Retinal pigment epithelial cell (primary cell): ENCODE measurements around the gene EXOSC2.

Source experiments
- DNase-seq: peaks from one replicate; pipeline ENCODE4 v3.0.0-alpha.2; 2010; ENCODE audit warnings: low read depth
- H3K4me3 ChIP-seq: 2 replicates; pipeline ENCODE4 v1.5.1; 2011; ENCODE audit warnings: mild to moderate bottlenecking, low read length, control low read depth, moderate library complexity
- TF ChIP-seq, protein P1 (sequence below): conservative IDR thresholded peaks from 2 replicates; pipeline ENCODE4 v1.5.1; 2011; ENCODE audit warnings: low read depth, low read length, control low read depth, inconsistent platforms

Gene EXOSC2

DNA sequence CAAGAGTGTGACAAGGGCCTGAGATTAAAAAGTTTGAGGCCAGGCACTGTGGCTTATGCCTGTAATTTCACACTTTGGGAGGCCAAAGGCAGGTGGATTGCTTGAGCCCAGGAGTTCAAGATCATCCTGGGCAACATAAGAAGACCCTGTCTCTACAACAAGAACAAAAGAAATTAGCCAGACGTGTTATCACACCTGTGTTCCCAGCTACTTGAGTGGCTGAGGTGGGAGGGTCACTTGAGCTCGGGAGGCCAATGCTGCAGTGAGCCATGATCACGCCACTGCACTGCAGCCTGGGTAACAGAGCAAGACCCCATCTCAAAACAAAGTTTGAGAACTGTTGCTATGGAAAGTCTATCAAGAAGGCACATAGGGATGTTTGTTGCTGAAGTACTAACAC, 25.0 kb downstream of the EXOSC2 start:
- no peak for DNase-seq
- TF ChIP-seq, protein P1, sequence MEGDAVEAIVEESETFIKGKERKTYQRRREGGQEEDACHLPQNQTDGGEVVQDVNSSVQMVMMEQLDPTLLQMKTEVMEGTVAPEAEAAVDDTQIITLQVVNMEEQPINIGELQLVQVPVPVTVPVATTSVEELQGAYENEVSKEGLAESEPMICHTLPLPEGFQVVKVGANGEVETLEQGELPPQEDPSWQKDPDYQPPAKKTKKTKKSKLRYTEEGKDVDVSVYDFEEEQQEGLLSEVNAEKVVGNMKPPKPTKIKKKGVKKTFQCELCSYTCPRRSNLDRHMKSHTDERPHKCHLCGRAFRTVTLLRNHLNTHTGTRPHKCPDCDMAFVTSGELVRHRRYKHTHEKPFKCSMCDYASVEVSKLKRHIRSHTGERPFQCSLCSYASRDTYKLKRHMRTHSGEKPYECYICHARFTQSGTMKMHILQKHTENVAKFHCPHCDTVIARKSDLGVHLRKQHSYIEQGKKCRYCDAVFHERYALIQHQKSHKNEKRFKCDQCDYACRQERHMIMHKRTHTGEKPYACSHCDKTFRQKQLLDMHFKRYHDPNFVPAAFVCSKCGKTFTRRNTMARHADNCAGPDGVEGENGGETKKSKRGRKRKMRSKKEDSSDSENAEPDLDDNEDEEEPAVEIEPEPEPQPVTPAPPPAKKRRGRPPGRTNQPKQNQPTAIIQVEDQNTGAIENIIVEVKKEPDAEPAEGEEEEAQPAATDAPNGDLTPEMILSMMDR, result no peak
- H3K4me3 ChIP-seq, result no peak overlapping the region

DNA sequence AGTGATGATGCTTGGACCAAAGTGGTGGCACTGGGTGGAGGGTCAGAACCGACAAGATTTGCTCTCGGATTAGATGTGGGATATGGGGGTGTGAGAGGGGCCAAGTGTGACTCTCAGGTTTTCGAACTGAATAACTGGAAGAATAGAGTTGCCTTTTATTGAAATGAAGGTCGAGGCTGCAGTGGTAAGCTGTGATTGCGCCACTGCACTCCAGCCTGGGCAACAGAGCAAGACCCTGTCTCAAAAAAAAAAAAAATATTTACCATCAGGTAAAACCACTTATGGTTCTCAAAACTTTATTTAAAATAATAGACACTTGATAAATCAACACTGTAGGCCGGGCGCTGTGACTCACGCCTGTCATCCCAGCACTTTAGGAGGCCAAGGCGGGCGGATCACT, 27.2 kb downstream of the EXOSC2 start:
- no peak overlapping the region for H3K4me3 ChIP-seq
- DNase-seq, result no peak
- TF ChIP-seq, protein P1, result no peak

DNA sequence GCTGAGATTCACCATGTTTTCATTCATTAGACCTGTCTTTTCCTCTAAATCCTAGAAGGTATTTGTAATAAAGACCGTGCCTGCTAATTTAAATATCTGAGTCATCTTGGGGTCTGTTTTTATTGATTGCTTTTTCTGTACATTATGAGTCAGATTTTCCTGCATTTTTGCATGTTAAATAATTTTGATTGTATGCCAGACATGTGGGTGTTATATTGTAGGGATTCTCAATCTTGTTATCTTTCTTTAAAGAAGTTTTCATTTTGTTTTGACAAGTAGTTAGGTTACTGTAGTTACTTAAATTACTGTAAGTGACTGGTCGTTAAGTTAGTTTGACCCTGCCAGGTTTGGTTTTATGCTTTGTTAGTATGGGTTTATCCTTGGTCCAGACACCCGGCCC, 35.1 kb downstream of the EXOSC2 start:
- DNase-seq, result no peak
- H3K4me3 ChIP-seq, result no peak overlapping the region
- TF ChIP-seq, protein P1, result no peak

DNA sequence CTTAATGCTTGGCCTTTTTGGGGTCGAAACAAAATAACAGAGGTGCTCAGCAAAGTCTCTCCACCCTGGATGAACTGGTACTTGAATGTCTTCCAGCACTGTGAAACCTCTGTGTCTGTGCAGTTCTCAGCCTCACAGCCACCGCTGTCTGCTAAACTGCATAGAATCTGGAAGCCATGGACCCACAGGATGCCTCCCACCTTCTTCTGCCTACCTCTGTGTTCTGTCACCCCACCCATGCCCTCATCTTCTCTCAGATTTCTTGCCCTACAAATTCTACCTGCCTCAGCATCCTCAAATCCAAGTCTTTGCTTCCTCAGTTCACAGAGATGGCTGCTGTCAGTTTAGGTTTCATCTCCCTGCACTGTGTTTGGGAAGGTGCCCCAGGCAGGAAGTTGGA, 35.6 kb downstream of the EXOSC2 start:
- no peak for DNase-seq
- H3K4me3 ChIP-seq, result no peak overlapping the region
- TF ChIP-seq, protein P1, result no peak

DNA sequence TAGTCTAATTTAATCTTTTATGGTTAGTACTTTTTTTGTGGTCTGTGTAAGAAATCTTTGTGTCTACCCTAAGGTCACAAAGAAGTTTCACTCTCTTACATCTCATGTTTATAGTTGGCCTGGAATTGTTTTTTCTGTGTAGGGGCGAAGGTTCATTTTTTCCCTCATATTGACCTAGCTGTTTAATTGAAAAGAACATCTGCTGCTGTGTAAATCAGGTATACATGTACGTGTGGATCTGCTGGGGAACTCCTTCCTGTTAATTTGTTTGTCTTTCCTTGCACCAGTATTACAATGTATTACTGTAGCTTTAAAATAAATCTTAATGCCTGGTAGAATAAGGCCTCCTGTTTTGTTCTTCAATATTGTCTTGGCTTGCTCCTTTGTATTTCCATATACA, 37.8 kb downstream of the EXOSC2 start:
- TF ChIP-seq, protein P1, result no peak
- H3K4me3 ChIP-seq, result no peak overlapping the region
- DNase-seq, result no peak

DNA sequence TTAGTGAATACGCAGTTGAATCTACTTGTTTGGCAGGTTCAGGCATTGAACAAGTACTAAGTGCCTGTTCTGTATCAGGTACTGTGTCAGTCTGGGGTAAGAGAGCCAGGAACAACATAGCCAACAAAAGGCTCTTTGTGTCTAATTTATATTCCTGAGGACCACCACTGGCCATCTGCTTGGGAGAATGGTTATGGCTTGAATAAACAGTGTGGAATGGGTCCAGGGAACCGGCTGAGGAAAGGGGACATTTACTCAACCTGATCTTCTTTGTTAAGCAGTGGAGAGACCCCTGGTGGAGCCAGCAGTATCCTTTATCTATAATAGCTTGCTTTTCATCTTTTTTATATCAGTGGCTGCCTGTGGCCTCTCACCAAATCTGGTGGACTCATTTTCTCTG, 38.6 kb downstream of the EXOSC2 start:
- no peak for DNase-seq
- TF ChIP-seq, protein P1, result peak; percentile 26
- no peak overlapping the region for H3K4me3 ChIP-seq

DNA sequence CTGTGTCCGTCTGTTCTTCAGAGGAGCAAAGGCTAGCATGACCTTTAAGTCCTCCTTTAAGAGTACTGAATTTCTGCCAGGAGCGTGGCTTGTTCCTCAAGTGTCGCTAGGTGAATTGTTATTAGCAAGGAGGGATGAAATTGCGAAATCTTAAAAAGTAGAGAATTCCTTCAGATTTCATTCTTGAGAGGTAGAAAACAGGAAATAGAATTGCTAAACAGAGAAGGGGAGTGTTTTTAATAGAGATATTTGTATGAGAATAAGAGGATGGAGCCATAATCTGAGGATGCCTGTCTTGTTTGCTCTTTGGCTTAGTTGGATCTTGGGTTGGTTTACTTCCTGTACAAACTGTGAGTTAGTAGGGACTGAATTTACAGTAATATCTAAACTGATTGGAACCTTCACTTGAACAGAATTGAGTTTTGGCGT, 39.2 kb downstream of the EXOSC2 start:
- DNase-seq, result no peak
- H3K4me3 ChIP-seq, result no peak overlapping the region
- TF ChIP-seq, protein P1, result no peak
